Osteoblast (primary cell): ENCODE measurements around the gene VEZF1. TPM values are rescaled to one million over a fixed set of nuclear protein-coding genes. Genes with fewer than 3 reads are reported as not detected.

Source experiments
- DNase-seq: peaks from one replicate; pipeline ENCODE4 v3.0.0; 2011; ENCODE audit warnings: low spot score, mixed read lengths; ENCODE audit not compliant: insufficient read length; ENCODE audit errors: missing footprints
- H2AFZ ChIP-seq: 2 replicates; pipeline ENCODE4 v1.6.0; 2011; ENCODE audit warnings: mild to moderate bottlenecking, low read length
- H3K27ac ChIP-seq: 2 replicates; pipeline ENCODE4 v1.5.1; 2011; ENCODE audit warnings: mild to moderate bottlenecking, low read depth, low read length, moderate library complexity
- H3K27me3 ChIP-seq: 2 replicates; pipeline ENCODE4 v1.6.0; 2012; ENCODE audit warnings: mild to moderate bottlenecking, control low read depth, inconsistent platforms, low read length, moderate library complexity; ENCODE audit not compliant: insufficient read depth
- H3K36me3 ChIP-seq: 2 replicates; pipeline ENCODE4 v1.5.1; 2011; ENCODE audit warnings: mild to moderate bottlenecking, low read length, control low read depth, moderate library complexity; ENCODE audit not compliant: insufficient read depth
- H3K4me1 ChIP-seq: 2 replicates; pipeline ENCODE4 v1.5.1; 2011; ENCODE audit warnings: mild to moderate bottlenecking, low read length, control low read depth, moderate library complexity; ENCODE audit not compliant: insufficient read depth
- H3K4me2 ChIP-seq: 2 replicates; pipeline ENCODE4 v1.6.0; 2011; ENCODE audit warnings: mild to moderate bottlenecking, low read length; ENCODE audit not compliant: insufficient read depth
- H3K4me3 ChIP-seq: fragments of 200-600 bp; sonication (generic); 3 replicates; pipeline ENCODE4 v1.5.1; 2012; ENCODE audit warnings: mild to moderate bottlenecking, low read length, inconsistent platforms; ENCODE audit not compliant: insufficient read depth
- H3K79me2 ChIP-seq: 2 replicates; pipeline ENCODE4 v1.6.0; 2012; ENCODE audit warnings: mild to moderate bottlenecking, low read length, control low read depth, inconsistent platforms; ENCODE audit not compliant: insufficient read depth
- H3K9me3 ChIP-seq: 2 replicates; pipeline ENCODE4 v1.5.1; 2011; ENCODE audit warnings: low read depth, low read length, control low read depth
- H4K20me1 ChIP-seq: 2 replicates; pipeline ENCODE4 v1.6.0; 2012; ENCODE audit warnings: mild to moderate bottlenecking, low read length, control low read depth; ENCODE audit not compliant: insufficient read depth
- total RNA-seq: library from RNA; depleted of rRNA; stranded (reverse); fragments of >200 nt; gene quantifications from 2 replicates; pipeline ENCODE4 v1.2.3, GENCODE V29; 2012
- TF ChIP-seq, protein P1 (sequence below): IDR thresholded peaks from 2 replicates; pipeline ENCODE4 v1.5.1; 2011; ENCODE audit warnings: mild to moderate bottlenecking, low read depth, low read length, moderate library complexity; ENCODE audit errors: extremely low read depth

Gene VEZF1
- total RNA-seq, 1 donor = 58.6 TPM

DNA sequence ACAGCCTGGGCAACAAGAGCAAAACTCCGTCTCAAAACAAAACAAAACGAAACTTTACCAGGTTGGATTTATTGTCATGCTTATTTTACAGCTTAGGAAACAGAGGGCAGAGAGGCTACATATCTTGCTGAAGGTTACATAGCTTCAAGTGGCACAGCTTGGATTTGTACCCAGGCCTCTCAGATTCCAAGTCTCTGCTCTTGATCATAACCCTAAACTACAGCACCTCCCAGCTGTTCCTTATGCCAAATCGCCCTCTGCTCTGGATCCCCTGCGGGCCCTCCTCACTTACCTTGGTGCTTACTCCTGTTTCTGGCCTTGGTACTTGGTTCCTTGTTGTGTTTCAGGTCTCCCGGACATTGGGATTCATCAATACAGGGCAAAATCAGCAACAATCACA, 21.2 kb downstream of the VEZF1 start:
- no peak for DNase-seq
- H3K79me2 ChIP-seq = no peaks in the 10 kb centered on the region
- no peaks in the 10 kb centered on the region for H3K9me3 ChIP-seq
- H2AFZ ChIP-seq = no peak overlapping the region
- no peaks in the 10 kb centered on the region for H3K36me3 ChIP-seq
- TF ChIP-seq, protein P1, sequence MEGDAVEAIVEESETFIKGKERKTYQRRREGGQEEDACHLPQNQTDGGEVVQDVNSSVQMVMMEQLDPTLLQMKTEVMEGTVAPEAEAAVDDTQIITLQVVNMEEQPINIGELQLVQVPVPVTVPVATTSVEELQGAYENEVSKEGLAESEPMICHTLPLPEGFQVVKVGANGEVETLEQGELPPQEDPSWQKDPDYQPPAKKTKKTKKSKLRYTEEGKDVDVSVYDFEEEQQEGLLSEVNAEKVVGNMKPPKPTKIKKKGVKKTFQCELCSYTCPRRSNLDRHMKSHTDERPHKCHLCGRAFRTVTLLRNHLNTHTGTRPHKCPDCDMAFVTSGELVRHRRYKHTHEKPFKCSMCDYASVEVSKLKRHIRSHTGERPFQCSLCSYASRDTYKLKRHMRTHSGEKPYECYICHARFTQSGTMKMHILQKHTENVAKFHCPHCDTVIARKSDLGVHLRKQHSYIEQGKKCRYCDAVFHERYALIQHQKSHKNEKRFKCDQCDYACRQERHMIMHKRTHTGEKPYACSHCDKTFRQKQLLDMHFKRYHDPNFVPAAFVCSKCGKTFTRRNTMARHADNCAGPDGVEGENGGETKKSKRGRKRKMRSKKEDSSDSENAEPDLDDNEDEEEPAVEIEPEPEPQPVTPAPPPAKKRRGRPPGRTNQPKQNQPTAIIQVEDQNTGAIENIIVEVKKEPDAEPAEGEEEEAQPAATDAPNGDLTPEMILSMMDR = no peak
- no peak overlapping the region for H3K4me3 ChIP-seq
- no peaks in the 10 kb centered on the region for H4K20me1 ChIP-seq
- H3K27ac ChIP-seq = no peak overlapping the region
- H3K27me3 ChIP-seq = no peaks in the 10 kb centered on the region
- no peak overlapping the region for H3K4me2 ChIP-seq
- H3K4me1 ChIP-seq = no peaks in the 10 kb centered on the region

DNA sequence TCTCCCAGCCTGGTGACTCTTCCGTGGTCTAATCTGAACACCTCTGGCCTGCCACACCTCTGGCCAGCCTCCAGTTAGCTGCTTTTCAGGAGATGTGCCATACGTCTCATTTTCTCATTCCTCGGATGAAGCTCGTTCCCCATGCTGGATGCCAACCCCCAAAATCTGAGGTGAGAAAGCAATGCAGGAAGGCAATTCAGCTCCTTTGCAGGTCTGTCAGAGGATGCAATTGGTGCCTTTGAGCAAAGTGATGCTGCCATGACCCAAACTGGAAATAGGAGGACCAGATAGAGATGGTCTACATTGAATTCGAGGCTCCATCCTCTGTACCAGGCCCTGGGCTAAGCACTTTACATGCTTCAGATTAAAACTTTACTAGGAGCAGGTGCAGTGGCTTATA, 21.8 kb downstream of the VEZF1 start:
- Histone ChIP-seq H3K4me1 (no peaks in the 10 kb centered on the region), H3K27ac (no peak overlapping the region), H2AFZ (no peak overlapping the region), H4K20me1 (no peaks in the 10 kb centered on the region), H3K79me2 (no peaks in the 10 kb centered on the region), H3K9me3 (no peaks in the 10 kb centered on the region), H3K27me3 (no peaks in the 10 kb centered on the region), H3K36me3 (no peaks in the 10 kb centered on the region), H3K4me2 (no peak overlapping the region), H3K4me3 (no peak overlapping the region)
- TF ChIP-seq, protein P1 = no peak
- peak; percentile 45 for DNase-seq

DNA sequence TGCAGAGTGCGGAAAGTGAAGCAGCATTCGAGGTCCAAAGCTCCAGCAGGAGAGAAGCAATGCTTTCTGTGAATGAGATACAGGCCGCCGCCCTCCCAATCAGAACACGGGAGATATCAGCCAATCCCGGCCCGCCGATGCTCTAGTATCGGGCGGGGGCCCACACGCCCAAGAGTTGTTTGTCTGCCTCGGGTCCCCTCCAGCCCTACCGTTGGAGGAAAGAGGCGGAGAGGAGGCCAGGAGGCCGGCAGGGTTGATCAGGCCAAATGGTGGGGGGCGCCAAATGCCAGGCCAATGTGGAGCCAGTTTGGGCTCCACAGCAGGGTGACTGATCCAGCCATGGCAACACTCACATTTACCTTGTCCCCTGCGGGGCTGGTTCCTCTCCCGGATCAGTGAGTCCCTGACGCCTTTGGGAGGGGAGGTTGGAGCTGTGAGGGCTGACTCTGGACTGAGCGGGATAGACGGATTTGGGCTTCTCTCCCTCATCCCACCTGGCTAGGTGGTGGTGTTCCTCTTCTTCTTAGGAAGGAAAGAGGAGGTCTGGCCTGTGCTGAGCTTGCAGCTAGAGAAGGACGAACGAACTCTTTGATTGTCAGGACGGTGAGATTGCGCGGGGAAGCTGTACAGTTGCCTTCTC, 22.4 kb downstream of the VEZF1 start:
- TF ChIP-seq, protein P1 = no peak
- H3K79me2 ChIP-seq = no peaks in the 10 kb centered on the region

DNA sequence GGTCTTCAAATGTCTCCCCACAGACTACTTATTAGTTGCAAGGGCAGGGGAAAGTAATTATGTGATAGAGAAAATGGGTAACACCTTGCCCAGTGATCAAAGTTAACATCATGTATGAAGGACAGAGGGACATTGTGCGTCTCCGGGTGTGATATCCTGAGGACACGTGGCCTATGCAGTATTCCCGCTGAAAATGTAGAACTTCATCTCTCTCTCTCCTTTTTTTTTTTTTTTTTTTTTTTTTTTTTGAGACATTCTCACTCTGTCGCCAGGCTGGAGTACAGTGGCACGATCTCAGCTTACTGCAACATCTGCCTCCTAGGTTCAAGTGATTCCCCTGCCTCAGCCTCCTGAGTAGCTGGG, 24.9 kb downstream of the VEZF1 start:
- DNase-seq = peak; percentile 26
- Histone ChIP-seq H3K9me3 (no peaks in the 10 kb centered on the region), H3K4me3 (no peak overlapping the region), H3K27me3 (no peaks in the 10 kb centered on the region), H2AFZ (no peak overlapping the region), H3K27ac (no peak overlapping the region), H3K4me2 (no peak overlapping the region), H4K20me1 (no peaks in the 10 kb centered on the region), H3K36me3 (no peaks in the 10 kb centered on the region), H3K79me2 (no peaks in the 10 kb centered on the region), H3K4me1 (no peaks in the 10 kb centered on the region)
- TF ChIP-seq, protein P1 = no peak

More for the DNA sequence above, 22.4 kb downstream of the VEZF1 start:
- Histone ChIP-seq H3K9me3 (no peaks in the 10 kb centered on the region), H3K27me3 (no peaks in the 10 kb centered on the region), H3K36me3 (no peaks in the 10 kb centered on the region), H3K4me2 (no peak overlapping the region), H4K20me1 (no peaks in the 10 kb centered on the region), H3K4me3 (no peak overlapping the region), H3K4me1 (no peaks in the 10 kb centered on the region), H3K27ac (no peak overlapping the region), H2AFZ (no peak overlapping the region)
- DNase-seq = peak; percentile 29
